Mononuclear cell (primary cell): ENCODE measurements around the gene RAB15. TPM values are rescaled to one million over a fixed set of nuclear protein-coding genes. Genes with fewer than 3 reads are reported as not detected.

Source experiments
- H3K27me3 ChIP-seq: 2 replicates; pipeline ENCODE4 v1.6.0; 2011; ENCODE audit warnings: low read length, control low read depth; ENCODE audit not compliant: insufficient read depth
- H3K4me1 ChIP-seq: 2 replicates; pipeline ENCODE4 v1.5.1; 2011; ENCODE audit warnings: mild to moderate bottlenecking, low read length, control low read depth; ENCODE audit not compliant: insufficient read depth
- H3K4me3 ChIP-seq: 2 replicates; pipeline ENCODE4 v1.5.1; 2011; ENCODE audit warnings: mild to moderate bottlenecking, low read length, moderate library complexity
- H3K9me3 ChIP-seq: 2 replicates; pipeline ENCODE4 v1.5.1; 2011; ENCODE audit warnings: low read depth, mild to moderate bottlenecking, control low read depth, low read length
- total RNA-seq: library from RNA; depleted of rRNA; stranded (reverse); fragments of >200 nt; gene quantifications from one replicate; pipeline ENCODE4 v1.2.3, GENCODE V29; 2012

Gene RAB15
- total RNA-seq, 1 donor, result 2.9 TPM

- no peaks in the 10 kb centered on the region for H3K9me3 ChIP-seq
- peaks cover 15% of the 10 kb centered on the region for H3K4me1 ChIP-seq
- H3K4me3 ChIP-seq, result no peak overlapping the region
- no peaks in the 10 kb centered on the region for H3K27me3 ChIP-seq
These were observed 32.3 kb downstream of the RAB15 start for GRCh38 chr14:64939817-64940190.

- no peak overlapping the region for H3K4me3 ChIP-seq
- peaks cover 11% of the 10 kb centered on the region for H3K4me1 ChIP-seq
- H3K9me3 ChIP-seq, result no peaks in the 10 kb centered on the region
- H3K27me3 ChIP-seq, result no peaks in the 10 kb centered on the region
These were observed 32.9 kb downstream of the RAB15 start for GRCh38 chr14:64938972-64939816.

GRCh38 chr14:64937821-64938193, 34.3 kb downstream of the RAB15 start:
- Histone ChIP-seq H3K9me3 (no peaks in the 10 kb centered on the region), H3K4me1 (no peaks in the 10 kb centered on the region), H3K27me3 (no peaks in the 10 kb centered on the region), H3K4me3 (no peak overlapping the region)

GRCh38 chr14:64937171-64937820, 34.8 kb downstream of the RAB15 start:
- no peaks in the 10 kb centered on the region for H3K27me3 ChIP-seq
- no peaks in the 10 kb centered on the region for H3K9me3 ChIP-seq
- no peaks in the 10 kb centered on the region for H3K4me1 ChIP-seq
- no peak overlapping the region for H3K4me3 ChIP-seq

GRCh38 chr14:64935508-64935907, 36.6 kb downstream of the RAB15 start:
- Histone ChIP-seq H3K27me3 (no peaks in the 10 kb centered on the region), H3K4me1 (no peaks in the 10 kb centered on the region), H3K4me3 (no peak overlapping the region), H3K9me3 (no peaks in the 10 kb centered on the region)

GRCh38 chr14:64934338-64934929, 37.7 kb downstream of the RAB15 start:
- no peak overlapping the region for H3K4me3 ChIP-seq
- H3K27me3 ChIP-seq, result no peaks in the 10 kb centered on the region
- no peaks in the 10 kb centered on the region for H3K9me3 ChIP-seq
- peaks cover 4% of the 10 kb centered on the region for H3K4me1 ChIP-seq

- Histone ChIP-seq H3K4me1 (peaks cover 22% of the 10 kb centered on the region), H3K27me3 (no peaks in the 10 kb centered on the region), H3K9me3 (no peaks in the 10 kb centered on the region), H3K4me3 (no peak overlapping the region)
These were observed 39.9 kb downstream of the RAB15 start for GRCh38 chr14:64932231-64932630.

- Histone ChIP-seq H3K9me3 (no peaks in the 10 kb centered on the region), H3K27me3 (no peaks in the 10 kb centered on the region), H3K4me1 (peaks cover 22% of the 10 kb centered on the region), H3K4me3 (no peak overlapping the region)
These were observed 41.0 kb downstream of the RAB15 start for GRCh38 chr14:64931123-64931522.

GRCh38 chr14:64930085-64930843, 41.9 kb downstream of the RAB15 start:
- Histone ChIP-seq H3K27me3 (no peaks in the 10 kb centered on the region), H3K4me1 (peaks cover 24% of the 10 kb centered on the region), H3K4me3 (no peak overlapping the region), H3K9me3 (no peaks in the 10 kb centered on the region)

- Histone ChIP-seq H3K27me3 (no peaks in the 10 kb centered on the region), H3K9me3 (no peaks in the 10 kb centered on the region), H3K4me1 (peaks cover 25% of the 10 kb centered on the region), H3K4me3 (no peak overlapping the region)
These were observed 43.1 kb downstream of the RAB15 start for GRCh38 chr14:64929014-64929359.

- Histone ChIP-seq H3K4me1 (peaks cover 25% of the 10 kb centered on the region), H3K9me3 (no peaks in the 10 kb centered on the region), H3K4me3 (no peak overlapping the region), H3K27me3 (no peaks in the 10 kb centered on the region)
These were observed 43.7 kb downstream of the RAB15 start for GRCh38 chr14:64928239-64929013.

GRCh38 chr14:64927031-64927430, 45.1 kb downstream of the RAB15 start:
- H3K9me3 ChIP-seq, result no peaks in the 10 kb centered on the region
- no peak overlapping the region for H3K4me3 ChIP-seq
- peaks cover 25% of the 10 kb centered on the region for H3K4me1 ChIP-seq
- H3K27me3 ChIP-seq, result no peaks in the 10 kb centered on the region

GRCh38 chr14:64926398-64926995, 45.6 kb downstream of the RAB15 start:
- H3K4me1 ChIP-seq, result peaks cover 25% of the 10 kb centered on the region
- H3K27me3 ChIP-seq, result no peaks in the 10 kb centered on the region
- no peak overlapping the region for H3K4me3 ChIP-seq
- no peaks in the 10 kb centered on the region for H3K9me3 ChIP-seq

GRCh38 chr14:64923015-64923414, 49.1 kb downstream of the RAB15 start:
- Histone ChIP-seq H3K9me3 (no peaks in the 10 kb centered on the region), H3K4me3 (no peak overlapping the region), H3K27me3 (no peaks in the 10 kb centered on the region), H3K4me1 (peaks cover 18% of the 10 kb centered on the region)
